Measurements from ENCODE around the gene HMGN1.

DNA sequence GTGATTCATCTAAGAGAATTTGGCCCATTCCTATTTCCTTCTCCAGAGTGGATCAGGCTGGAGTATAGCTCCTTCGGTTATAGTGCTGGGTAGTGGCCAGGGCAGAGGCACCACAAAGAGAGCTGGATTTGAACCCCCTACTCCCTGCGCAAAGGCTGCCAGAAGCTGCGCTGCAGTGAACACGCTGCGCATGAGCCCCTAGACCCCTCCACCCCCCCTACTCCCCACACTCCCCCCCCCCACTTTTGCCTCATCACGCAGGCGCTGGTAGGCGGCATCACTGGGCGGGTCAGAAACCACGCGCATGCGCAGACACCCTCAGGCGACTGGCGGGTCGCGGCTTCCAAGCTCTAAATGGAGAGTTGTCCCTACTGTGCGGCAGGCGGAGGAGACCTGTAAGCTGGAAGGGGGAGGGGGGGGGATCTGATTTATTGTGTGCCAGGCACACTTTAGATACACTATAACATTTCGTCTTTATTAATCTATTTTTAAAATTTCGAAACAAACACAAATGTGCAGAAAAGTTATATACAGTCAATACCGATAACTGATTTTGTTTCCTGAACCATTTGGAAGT is 38.7 kb upstream of the HMGN1 start:
- TF ChIP-seq, protein P1, sequence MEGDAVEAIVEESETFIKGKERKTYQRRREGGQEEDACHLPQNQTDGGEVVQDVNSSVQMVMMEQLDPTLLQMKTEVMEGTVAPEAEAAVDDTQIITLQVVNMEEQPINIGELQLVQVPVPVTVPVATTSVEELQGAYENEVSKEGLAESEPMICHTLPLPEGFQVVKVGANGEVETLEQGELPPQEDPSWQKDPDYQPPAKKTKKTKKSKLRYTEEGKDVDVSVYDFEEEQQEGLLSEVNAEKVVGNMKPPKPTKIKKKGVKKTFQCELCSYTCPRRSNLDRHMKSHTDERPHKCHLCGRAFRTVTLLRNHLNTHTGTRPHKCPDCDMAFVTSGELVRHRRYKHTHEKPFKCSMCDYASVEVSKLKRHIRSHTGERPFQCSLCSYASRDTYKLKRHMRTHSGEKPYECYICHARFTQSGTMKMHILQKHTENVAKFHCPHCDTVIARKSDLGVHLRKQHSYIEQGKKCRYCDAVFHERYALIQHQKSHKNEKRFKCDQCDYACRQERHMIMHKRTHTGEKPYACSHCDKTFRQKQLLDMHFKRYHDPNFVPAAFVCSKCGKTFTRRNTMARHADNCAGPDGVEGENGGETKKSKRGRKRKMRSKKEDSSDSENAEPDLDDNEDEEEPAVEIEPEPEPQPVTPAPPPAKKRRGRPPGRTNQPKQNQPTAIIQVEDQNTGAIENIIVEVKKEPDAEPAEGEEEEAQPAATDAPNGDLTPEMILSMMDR (IDR thresholded peaks at IDR 0.05) = no peak
- peak in 1 of 2 donors; percentile 38 for TF ChIP-seq POLR2A (IDR thresholded peaks at IDR 0.05)
